ENCODE results near the gene SP5.
"Not testable (repeated sequence)": the region's sequence is repeated elsewhere in the genome, so short reads cannot be mapped to it uniquely, and the experiment has no call there.

SP5 gene

DNA sequence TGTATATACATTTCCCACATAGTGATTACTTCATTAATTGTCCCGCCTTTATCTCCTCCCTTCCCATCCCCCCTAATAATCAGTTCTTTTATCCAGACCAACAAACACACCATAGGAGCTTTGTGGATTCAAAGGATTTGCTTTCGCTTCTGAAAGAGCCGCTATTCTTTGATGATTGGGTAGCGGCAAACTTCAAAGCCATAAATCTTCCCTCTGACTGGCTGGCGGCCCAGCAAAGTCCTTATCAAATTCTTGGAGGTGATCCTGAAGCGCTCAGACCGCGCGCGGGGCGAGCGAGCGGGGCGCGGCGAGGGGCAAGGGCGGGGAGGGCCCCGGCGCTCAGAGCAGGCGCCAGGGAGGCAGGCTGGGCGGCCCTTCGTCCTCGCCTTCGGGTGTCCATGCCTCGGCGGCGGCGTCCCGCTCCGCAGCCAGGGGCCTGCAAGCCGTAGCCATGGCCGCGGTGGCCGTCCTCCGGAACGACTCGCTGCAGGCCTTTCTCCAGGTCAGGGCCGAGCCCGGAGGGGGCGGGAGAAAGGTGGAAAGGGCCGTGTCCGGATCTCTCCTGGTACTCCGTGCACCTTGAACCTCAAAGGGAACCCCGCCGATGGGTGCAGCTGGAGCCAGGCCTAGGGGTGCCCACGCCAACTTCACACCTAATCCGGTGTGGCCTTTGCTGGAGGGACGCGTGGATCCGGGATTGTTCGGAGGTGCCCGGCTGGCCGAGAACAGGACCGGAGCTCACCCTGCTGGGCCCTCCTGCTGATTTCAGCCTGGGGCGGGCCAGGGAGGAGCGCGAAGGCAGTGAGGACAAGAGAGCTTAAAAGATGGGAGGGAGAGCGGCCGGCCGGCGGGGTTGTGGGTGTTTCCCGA, at the start of gene SP5:
TSS of gene SP5 (plus strand) at position 276 of the 870 bp plus-strand sequence. CDS start at position 452, 176 bp downstream.
- DNase-seq, result no peak

DNA sequence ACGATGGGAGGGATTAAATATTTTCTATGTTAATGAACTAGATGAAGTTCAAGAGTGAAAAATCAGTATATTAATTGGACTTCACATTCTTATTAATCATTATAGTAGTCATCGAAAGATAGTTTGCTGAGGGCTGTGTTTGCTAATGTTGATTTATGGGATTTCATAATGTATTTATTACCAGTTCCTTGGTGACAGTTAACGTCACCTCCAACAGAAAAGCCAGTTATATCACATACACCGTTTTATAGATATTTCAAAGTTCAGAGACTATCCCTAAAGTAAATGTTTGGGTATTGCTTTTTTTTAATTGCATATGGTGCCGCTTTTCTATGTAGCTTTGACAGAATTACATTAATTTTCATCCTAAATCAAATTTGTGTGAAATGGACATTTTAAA, 49.4 kb upstream of the SP5 start:
- DNase-seq, result no peak

DNA sequence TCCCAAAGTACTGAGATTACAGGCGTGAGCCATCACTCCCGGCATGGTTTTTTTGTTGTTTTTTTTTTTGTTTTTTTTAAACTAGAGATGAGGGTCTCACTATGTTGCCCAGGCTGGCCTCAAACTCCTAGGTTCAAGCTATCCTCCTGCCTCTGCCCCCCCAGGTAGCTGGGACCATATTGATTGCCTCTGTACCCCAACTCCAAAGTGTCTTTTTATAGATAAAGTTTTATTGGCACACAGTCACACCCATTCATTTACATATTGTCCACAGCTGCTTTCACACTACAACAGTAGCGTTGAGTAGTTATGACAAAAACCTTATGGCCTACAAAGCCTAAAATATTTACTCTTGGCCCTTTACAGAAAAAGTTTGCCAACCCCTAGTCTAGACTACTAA, 45.2 kb upstream of the SP5 start:
- DNase-seq, result no peak

DNA sequence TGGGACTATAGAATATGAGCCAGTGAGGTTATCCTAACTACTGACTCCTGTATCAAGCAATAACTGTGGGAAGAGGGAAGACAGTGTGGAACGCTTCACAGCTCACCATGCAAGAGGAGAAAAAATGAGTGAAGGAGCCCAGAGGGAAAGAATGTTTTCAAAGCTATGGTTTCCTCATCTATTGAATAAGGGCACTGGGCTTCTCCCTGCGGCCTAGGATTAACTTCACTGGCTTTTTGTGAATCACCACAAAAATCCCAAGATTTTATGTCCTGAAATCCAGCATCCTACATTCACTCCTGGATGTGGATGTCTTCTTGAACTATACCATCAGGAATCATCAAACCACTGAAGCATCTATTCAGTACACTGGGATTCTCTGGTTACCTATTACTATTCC, 44.5 kb upstream of the SP5 start:
- no peak for DNase-seq

GRCh38 chr2:170671079-170671478, 44.1 kb upstream of the SP5 start:
- DNase-seq, result no peak

DNA sequence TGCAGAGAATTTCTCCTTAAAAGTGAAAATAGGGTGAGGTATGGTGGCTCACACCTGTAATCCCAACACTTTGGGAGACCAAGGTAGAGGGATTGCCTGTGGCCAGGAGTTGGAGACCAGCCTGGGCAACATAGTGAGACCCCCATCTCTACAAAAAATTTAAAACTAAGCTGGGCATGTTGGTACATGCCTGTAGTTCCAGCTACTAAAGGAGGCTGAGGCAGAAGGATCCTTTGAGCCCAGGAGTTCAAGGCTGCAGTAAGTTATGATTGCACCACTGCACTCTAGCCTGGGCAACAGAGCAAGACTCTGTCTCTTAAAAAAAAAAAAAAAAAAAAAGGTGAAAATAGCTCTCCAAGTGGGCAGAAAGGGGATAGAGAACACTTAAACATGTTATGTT, 40.9 kb upstream of the SP5 start:
- not testable (repeated sequence) for DNase-seq

DNA sequence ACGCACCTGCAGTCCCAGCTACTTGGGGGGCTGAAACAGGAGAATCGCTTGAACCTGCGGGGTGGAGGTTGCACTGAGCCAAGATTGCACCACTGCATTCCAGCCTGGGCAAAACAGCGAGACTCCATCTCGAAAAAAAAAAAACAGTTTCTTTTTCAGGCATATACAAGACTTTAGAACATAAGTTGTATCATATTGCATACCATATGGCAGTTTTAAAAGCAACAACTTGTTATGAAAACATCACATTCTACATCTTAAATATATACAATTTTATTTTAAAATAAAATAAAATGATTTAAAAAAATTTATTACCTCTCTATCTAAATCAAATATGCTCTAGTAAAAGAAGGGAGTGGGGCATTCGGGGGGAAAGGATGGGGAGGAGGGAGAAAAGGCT, 39.4 kb upstream of the SP5 start:
- DNase-seq, result no peak

- no peak for DNase-seq
Observed at GRCh38 chr2:170679607-170680079, 35.5 kb upstream of the SP5 start.

DNA sequence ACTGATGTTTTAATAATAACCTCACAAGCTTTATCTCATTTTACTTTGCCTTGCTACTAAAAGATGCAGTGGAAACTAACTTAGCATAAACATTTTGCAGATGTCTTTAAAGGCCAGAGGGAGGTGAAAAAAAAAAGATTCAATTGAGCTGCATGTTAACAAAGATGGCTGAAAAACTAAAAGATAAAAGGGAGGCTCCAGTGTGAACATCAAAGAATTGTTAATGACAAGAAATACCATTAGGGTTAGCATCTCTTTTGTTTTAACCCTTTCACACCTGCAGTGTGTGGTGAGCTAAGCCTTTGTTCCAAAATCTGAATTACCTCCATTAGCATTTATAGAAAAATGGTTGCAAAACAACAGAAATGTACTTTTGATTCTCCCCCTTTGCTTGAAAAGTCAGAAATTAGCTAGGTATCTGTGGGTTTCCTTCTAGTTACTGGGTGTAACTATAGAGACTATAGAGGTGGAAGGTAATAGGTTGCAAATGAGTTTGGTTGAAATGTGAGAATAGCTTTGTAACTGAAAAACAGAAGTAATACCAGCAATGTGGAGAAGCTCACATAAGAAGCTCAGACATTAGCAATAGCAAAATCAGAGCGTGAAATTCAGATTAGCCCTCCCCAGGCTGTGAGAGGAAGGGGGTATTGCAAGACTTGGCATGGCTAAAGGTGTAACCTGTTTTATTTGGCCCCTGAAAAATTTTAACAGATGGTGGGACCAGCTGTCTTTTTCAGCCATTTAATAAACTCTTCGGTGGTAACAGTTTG, 34.8 kb upstream of the SP5 start:
- no peak for DNase-seq

- no peak for DNase-seq
Observed at GRCh38 chr2:170681311-170681710, 33.8 kb upstream of the SP5 start.

DNA sequence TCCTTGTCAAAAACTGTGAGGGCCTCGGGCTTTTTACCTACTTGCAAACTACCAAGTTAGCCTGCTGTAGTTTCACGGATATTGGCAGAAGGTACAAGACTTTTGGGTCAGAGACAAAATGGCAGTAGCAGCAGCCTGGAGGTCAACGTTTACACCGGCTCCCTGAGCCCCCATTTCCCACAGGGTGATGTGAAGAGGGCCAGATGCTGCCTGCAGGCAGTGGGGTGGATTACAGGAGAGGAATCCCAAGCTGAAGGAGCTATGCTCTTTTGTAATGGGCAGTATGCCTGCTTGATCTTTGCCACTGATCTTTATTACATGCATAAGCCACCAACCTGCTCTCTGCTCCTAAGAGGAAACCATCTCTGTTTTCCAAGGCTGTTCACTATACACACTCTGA, 29.5 kb upstream of the SP5 start:
- no peak for DNase-seq

DNA sequence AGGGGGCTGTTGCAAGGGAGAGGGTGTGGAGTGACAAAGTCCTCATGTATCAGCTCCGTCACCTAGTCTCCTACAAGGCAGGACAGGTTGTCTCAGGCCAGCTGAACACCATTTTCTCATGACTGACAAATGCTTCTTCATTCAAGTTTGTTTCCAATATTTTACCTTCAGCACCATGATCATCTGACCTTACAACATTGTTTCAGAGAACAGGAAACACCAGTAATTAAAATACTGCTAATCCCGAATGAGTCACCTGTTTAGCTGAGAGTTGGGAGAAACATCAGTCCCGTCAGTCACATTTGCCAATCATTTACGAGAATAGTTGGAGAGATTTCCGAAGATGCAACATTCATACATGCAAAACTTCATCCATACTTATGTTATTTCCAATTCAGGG, 25.7 kb upstream of the SP5 start:
- DNase-seq, result no peak

- DNase-seq, result no peak
Observed at GRCh38 chr2:170690640-170691039, 24.5 kb upstream of the SP5 start.

- DNase-seq, result no peak
Observed at GRCh38 chr2:170694316-170694715, 20.8 kb upstream of the SP5 start.

- DNase-seq, result no peak
Observed at GRCh38 chr2:170695521-170696410, 19.4 kb upstream of the SP5 start.

GRCh38 chr2:170696948-170697347, 18.2 kb upstream of the SP5 start:
- DNase-seq, result no peak

DNA sequence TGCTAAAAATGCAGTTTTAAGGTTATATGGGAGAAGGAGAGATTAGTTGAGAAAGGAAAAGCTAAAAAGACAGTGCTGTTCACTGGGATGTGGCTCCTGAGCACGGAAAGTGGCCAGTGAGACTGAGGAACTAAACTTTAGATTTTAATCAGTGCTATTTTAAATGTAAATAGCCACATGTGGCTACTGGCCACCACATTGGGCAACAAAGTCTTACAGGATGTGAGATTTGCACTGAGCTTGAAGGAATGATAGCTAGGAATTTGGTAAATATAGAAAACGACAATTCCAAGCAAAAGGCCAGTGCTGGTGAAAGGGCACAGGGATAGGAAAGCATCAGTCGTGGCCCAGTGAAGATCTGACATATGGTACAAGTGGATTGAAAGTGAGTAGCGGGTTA, 14.1 kb upstream of the SP5 start:
- no peak for DNase-seq

- no peak for DNase-seq
Observed at GRCh38 chr2:170703776-170704476, 11.2 kb upstream of the SP5 start.

GRCh38 chr2:170707821-170708795, 7.0 kb upstream of the SP5 start:
- no peak for DNase-seq

DNA sequence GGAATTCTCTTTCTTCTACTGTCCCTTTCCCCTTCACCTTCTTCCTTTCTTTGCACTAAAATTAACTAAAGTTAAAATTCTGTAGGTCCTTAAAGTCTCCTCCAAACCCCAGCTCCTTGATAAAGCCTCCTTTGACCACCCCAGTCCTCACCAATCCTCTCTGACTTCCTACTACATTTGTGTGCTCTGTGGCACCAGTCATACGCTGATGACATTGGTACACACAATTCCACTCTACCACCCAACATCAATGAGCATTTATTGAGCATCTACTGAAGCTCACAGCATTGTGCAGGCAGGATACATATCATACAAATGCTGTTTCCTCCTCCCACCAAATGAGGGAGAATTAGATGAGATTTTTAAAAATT, 4.5 kb upstream of the SP5 start:
- DNase-seq, result no peak

GRCh38 chr2:170711196-170711773, 3.9 kb upstream of the SP5 start:
- no peak for DNase-seq
